H1 (cell line): ENCODE measurements around the gene USH1C.

Experiments
- POLR2AphosphoS5 ChIP-seq: IDR thresholded peaks from 2 replicates; pipeline ENCODE4 v1.6.1; 2011; ENCODE audit warnings: low read depth, low read length
- RFX5 ChIP-seq: IDR thresholded peaks from 2 replicates; pipeline ENCODE4 v1.6.1; 2011; ENCODE audit warnings: low read depth, low read length, improper control_type of control experiment, borderline replicate concordance
- RXRA ChIP-seq: IDR thresholded peaks from 2 replicates; pipeline ENCODE4 v1.6.1; 2011; ENCODE audit warnings: low read depth, mild to moderate bottlenecking, low read length, moderate library complexity; ENCODE audit not compliant: insufficient read depth
- TF ChIP-seq, protein P1 (sequence below), 3 experiments: IDR thresholded peaks; 1 replicate in 2 of 3; 2 replicates in 1 of 3; pipeline versions ENCODE4 v1.5.1 to v1.6.1; 2011; ENCODE audit warnings: low read length in 3 of 3, mild to moderate bottlenecking in 3 of 3, inconsistent platforms in 2 of 3, low read depth in 1 of 3, moderate library complexity in 1 of 3; ENCODE audit not compliant: insufficient read depth in 1 of 3; ENCODE audit errors: control extremely low read depth in 1 of 3

DNA sequence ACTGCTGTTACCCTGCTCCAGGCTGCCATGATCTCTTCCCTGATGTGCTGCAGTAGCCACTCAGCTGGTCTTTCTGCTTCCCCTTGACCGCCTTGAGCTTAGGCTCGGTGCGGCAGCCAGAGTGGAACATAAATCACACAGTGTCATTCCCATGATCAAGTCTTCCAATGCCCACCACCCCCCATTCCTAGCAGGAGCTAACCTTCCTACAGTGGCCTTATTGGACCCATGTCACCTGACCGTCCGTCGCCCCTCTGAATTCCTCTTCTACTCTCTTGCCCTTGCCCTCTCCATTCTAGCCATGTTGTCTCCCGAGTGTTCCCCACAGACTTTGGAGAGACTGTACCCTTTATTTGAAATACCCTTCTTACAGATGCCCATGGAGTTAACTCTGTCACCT is 46.2 kb upstream of the USH1C start:
- TF ChIP-seq RFX5: no peak
- TF ChIP-seq POLR2AphosphoS5: no peak
- TF ChIP-seq RXRA: no peak
- TF ChIP-seq, protein P1, sequence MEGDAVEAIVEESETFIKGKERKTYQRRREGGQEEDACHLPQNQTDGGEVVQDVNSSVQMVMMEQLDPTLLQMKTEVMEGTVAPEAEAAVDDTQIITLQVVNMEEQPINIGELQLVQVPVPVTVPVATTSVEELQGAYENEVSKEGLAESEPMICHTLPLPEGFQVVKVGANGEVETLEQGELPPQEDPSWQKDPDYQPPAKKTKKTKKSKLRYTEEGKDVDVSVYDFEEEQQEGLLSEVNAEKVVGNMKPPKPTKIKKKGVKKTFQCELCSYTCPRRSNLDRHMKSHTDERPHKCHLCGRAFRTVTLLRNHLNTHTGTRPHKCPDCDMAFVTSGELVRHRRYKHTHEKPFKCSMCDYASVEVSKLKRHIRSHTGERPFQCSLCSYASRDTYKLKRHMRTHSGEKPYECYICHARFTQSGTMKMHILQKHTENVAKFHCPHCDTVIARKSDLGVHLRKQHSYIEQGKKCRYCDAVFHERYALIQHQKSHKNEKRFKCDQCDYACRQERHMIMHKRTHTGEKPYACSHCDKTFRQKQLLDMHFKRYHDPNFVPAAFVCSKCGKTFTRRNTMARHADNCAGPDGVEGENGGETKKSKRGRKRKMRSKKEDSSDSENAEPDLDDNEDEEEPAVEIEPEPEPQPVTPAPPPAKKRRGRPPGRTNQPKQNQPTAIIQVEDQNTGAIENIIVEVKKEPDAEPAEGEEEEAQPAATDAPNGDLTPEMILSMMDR (IDR thresholded peaks at IDR 0.05; ENCODE audit: control extremely low read depth in 1 of 3, insufficient read depth in 1 of 3, low read depth in 1 of 3, low read length in 3 of 3): no peak
